ENCODE measurements around the gene CNBP. TPM values are rescaled to one million over a fixed set of nuclear protein-coding genes. Genes with fewer than 3 reads are reported as not detected.

CNBP gene
- total and polyA plus RNA-seq, 2 of the 13 experiments (the other 11 are each of a cell fraction or from before 2014, with no cell fraction given) = 282 to 354 TPM

GRCh38 chr3:129160891-129161859 is 22.5 kb downstream of the CNBP start, which contains the start of gene ISY1 (continued):
- TF ChIP-seq ZBTB25 (CRISPR knock-in tag; IDR thresholded peaks at IDR 0.05) (no peak; the same call in none of the 2 replicates), ZNF382 (CRISPR knock-in tag; IDR thresholded peaks at IDR 0.05; ENCODE audit: borderline replicate concordance) (no peak), BRF2 (CRISPR knock-in tag; IDR thresholded peaks at IDR 0.05) (peak; percentile 83; the same call in 1 of the 2 replicates), SP5 (CRISPR knock-in tag; IDR thresholded peaks at IDR 0.05; ENCODE audit: borderline replicate concordance, low read depth) (no peak), AGO2 (optimal IDR thresholded peaks at IDR 0.05; ENCODE audit: low read depth, low read length) (peak; percentile 69), TARDBP (CRISPR knock-in tag; IDR thresholded peaks at IDR 0.05) (peak; percentile 78), DDIT3 (CRISPR knock-in tag; IDR thresholded peaks at IDR 0.05) (no peak), TFAP4 (IDR thresholded peaks at IDR 0.05; ENCODE audit: borderline replicate concordance, low read depth) (peak; percentile 36; the same call in 1 of the 2 replicates), ZNF333 (CRISPR knock-in tag; IDR thresholded peaks at IDR 0.05; ENCODE audit: borderline replicate concordance) (no peak), ZNF12 (CRISPR knock-in tag; IDR thresholded peaks at IDR 0.05) (no peak), ZNF713 (CRISPR knock-in tag; IDR thresholded peaks at IDR 0.05) (no peak), ATM (IDR thresholded peaks at IDR 0.05; ENCODE audit: borderline replicate concordance) (no peak), MAX (IDR thresholded peaks at IDR 0.05) (peak; percentile 93), ZNF614 (CRISPR knock-in tag; IDR thresholded peaks at IDR 0.05; ENCODE audit: borderline replicate concordance) (no peak), ZNF329 (CRISPR knock-in tag; IDR thresholded peaks at IDR 0.05; ENCODE audit: low read depth) (no peak), ZBTB21 (CRISPR knock-in tag; IDR thresholded peaks at IDR 0.05) (peak; percentile 69; the same call in 1 of the 2 replicates), THYN1 (CRISPR knock-in tag; IDR thresholded peaks at IDR 0.05; ENCODE audit: borderline replicate concordance, low read depth) (0 out of 2 replicates have a peak, but pooled peaks have one; percentile 82), U2AF2 (IDR thresholded peaks at IDR 0.05; ENCODE audit: low read depth, low read length) (no peak), HHEX (CRISPR knock-in tag; IDR thresholded peaks at IDR 0.05) (no peak), NCOA2 (CRISPR knock-in tag; IDR thresholded peaks at IDR 0.05) (peak; percentile 36; the same call in 1 of the 2 replicates), NFRKB (IDR thresholded peaks at IDR 0.05) (no peak), ZNF605 (CRISPR knock-in tag; IDR thresholded peaks at IDR 0.05) (peak; percentile 48; the same call in 1 of the 2 replicates), TMF1 (CRISPR knock-in tag; IDR thresholded peaks at IDR 0.05; ENCODE audit: low read depth) (no peak), DZIP1 (CRISPR knock-in tag; IDR thresholded peaks at IDR 0.05) (no peak)

All from HepG2 (cell line).